Caco-2 (cell line): Measurements from ENCODE around the gene ARPP21. TPM values are rescaled to one million over a fixed set of nuclear protein-coding genes. Genes with fewer than 3 reads are reported as not detected.

Experiments
- BruUV-seq: library from RNA; stranded (reverse); fragments of 400-500 nt; replicated peaks from 2 replicates; lab custom pipeline; 2021; lab: Mats Ljungman, UMichigan
- CTCF ChIA-PET: fragments of 300-600 bp; sonication (Branson Sonifier 250); formaldehyde crosslinking; loops from one replicate; lab custom pipeline; 2022; ENCODE audit warnings: antibody characterized with exemption; lab: Charles Lee
- POLR2A ChIA-PET: fragments of 300-600 bp; sonication (Branson Sonifier 250); formaldehyde crosslinking; loops from one replicate; lab custom pipeline; 2022; ENCODE audit warnings: antibody characterized with exemption; lab: Charles Lee
- DNase-seq, 2 experiments: peaks; one replicate each; pipeline versions ENCODE4 v3.0.0 to v3.0.0-alpha.2; 2020 to 2022
- H3K27me3 ChIP-seq: replicated peaks from 2 replicates; pipeline ENCODE4 v1.6.0; 2011; ENCODE audit warnings: low read length; ENCODE audit not compliant: control insufficient read depth, insufficient read depth
- H3K36me3 ChIP-seq: 2 replicates; pipeline ENCODE4 v1.5.1; 2011; ENCODE audit warnings: low read length; ENCODE audit not compliant: control insufficient read depth, insufficient read depth
- H3K4me1 ChIP-seq: fragments of 250-450 bp; sonication (Bioruptor Pico); 2 replicates; pipeline ENCODE4 v1.5.1; 2020; ENCODE audit warnings: mild to moderate bottlenecking
- H3K4me3 ChIP-seq: 2 replicates; pipeline ENCODE4 v1.5.1; 2011; ENCODE audit warnings: low read depth, mild to moderate bottlenecking, control low read depth, low read length
- H3K9me3 ChIP-seq: fragments of 250-450 bp; sonication (Bioruptor Pico); 2 replicates; pipeline ENCODE4 v1.5.1; 2020; ENCODE audit warnings: mild to moderate bottlenecking, moderate library complexity
- H3K27ac Mint-ChIP-seq: one replicate; pipeline ENCODE4 v1.8.0; 2022; ENCODE audit warnings: mixed read lengths; ENCODE audit not compliant: unreplicated experiment
- H3K27me3 Mint-ChIP-seq: one replicate; pipeline ENCODE4 v1.8.0; 2022; ENCODE audit warnings: mixed read lengths; ENCODE audit not compliant: insufficient read depth, unreplicated experiment
- H3K36me3 Mint-ChIP-seq: one replicate; pipeline ENCODE4 v1.8.0; 2022; ENCODE audit warnings: mild to moderate bottlenecking, mixed read lengths; ENCODE audit not compliant: insufficient read depth, unreplicated experiment
- H3K4me1 Mint-ChIP-seq: one replicate; pipeline ENCODE4 v1.8.0; 2022; ENCODE audit warnings: low read depth, mixed read lengths; ENCODE audit not compliant: unreplicated experiment
- H3K4me3 Mint-ChIP-seq: one replicate; pipeline ENCODE4 v1.8.0; 2022; ENCODE audit warnings: mild to moderate bottlenecking, moderate library complexity, mixed read lengths; ENCODE audit not compliant: unreplicated experiment
- H3K9me3 Mint-ChIP-seq: one replicate; pipeline ENCODE4 v1.8.0; 2022; ENCODE audit warnings: mixed read lengths; ENCODE audit not compliant: unreplicated experiment
- CTCF ChIP-seq, 2 experiments: fragments of 200-600 bp in 1 of 2; IDR thresholded peaks; 1 replicate in 1 of 2; 2 replicates in 1 of 2; pipeline versions ENCODE4 v1.5.1 to v1.8.0; 2011 to 2022; ENCODE audit warnings: antibody characterized with exemption in 1 of 2, control low read depth in 1 of 2, inconsistent platforms in 1 of 2, low read depth in 1 of 2, low read length in 1 of 2, mild to moderate bottlenecking in 1 of 2, moderate library complexity in 1 of 2; ENCODE audit not compliant: insufficient read depth in 1 of 2, severe bottlenecking in 1 of 2, unreplicated experiment in 1 of 2
- intact Hi-C: fragments of 100-400 bp; cut with micrococcal nuclease; formaldehyde crosslinking; loops from one replicate; pipeline ENCODE4 v1.10.0; 2022; ENCODE audit not compliant: unreplicated experiment
- total RNA-seq: library from RNA; stranded (reverse); gene quantifications from 2 replicates; pipeline ENCODE4 v1.2.3, GENCODE V29; 2022

Gene ARPP21
- total RNA-seq, 1 experiment from 2014 or later = not detected

- no peaks in the 10 kb centered on the region for H3K9me3 ChIP-seq
- Mint-ChIP-seq H3K4me3 (no peak overlapping the region), H3K27ac (no peak overlapping the region), H3K9me3 (no peaks in the 10 kb centered on the region), H3K4me1 (no peaks in the 10 kb centered on the region), H3K27me3 (peaks cover 6% of the 10 kb centered on the region), H3K36me3 (no peaks in the 10 kb centered on the region)
- POLR2A ChIA-PET = no interaction called here
- no peaks in the 10 kb centered on the region; the same call in 1 of the 2 replicates for H3K27me3 ChIP-seq
- BruUV-seq = no TSS peak
- no peak for TF ChIP-seq CTCF (IDR thresholded peaks at IDR 0.05; ENCODE audit: insufficient read depth in 1 of 2, low read depth in 1 of 2, low read length in 1 of 2, severe bottlenecking in 1 of 2, unreplicated experiment in 1 of 2)
- no peak for DNase-seq
- no peaks in the 10 kb centered on the region for H3K4me1 ChIP-seq
- CTCF ChIA-PET = no interaction called here
- intact Hi-C loops = no loop called here
- no peak overlapping the region for H3K4me3 ChIP-seq
- H3K36me3 ChIP-seq = no peaks in the 10 kb centered on the region
These were observed 97.8 kb downstream of the ARPP21 start for GRCh38 chr3:35737080-35737479.

GRCh38 chr3:35737527-35737926, 98.2 kb downstream of the ARPP21 start:
- no TSS peak for BruUV-seq
- Histone ChIP-seq H3K27me3 (no peaks in the 10 kb centered on the region; the same call in 1 of the 2 replicates), H3K4me1 (no peaks in the 10 kb centered on the region), H3K9me3 (no peaks in the 10 kb centered on the region), H3K4me3 (no peak overlapping the region), H3K36me3 (no peaks in the 10 kb centered on the region)
- no peak for DNase-seq
- CTCF ChIA-PET = no interaction called here
- TF ChIP-seq CTCF (IDR thresholded peaks at IDR 0.05; ENCODE audit: insufficient read depth in 1 of 2, low read depth in 1 of 2, low read length in 1 of 2, severe bottlenecking in 1 of 2, unreplicated experiment in 1 of 2) = no peak
- POLR2A ChIA-PET = no interaction called here
- Mint-ChIP-seq H3K36me3 (no peaks in the 10 kb centered on the region), H3K4me1 (no peaks in the 10 kb centered on the region), H3K9me3 (no peaks in the 10 kb centered on the region), H3K27me3 (peaks cover 6% of the 10 kb centered on the region), H3K27ac (no peak overlapping the region), H3K4me3 (no peak overlapping the region)
- intact Hi-C loops = no loop called here

GRCh38 chr3:35737934-35738706, 98.8 kb downstream of the ARPP21 start:
- ChIA-PET CTCF (no interaction called here), POLR2A (no interaction called here)
- Histone ChIP-seq H3K9me3 (no peaks in the 10 kb centered on the region), H3K4me3 (no peak overlapping the region), H3K27me3 (no peaks in the 10 kb centered on the region; the same call in 1 of the 2 replicates), H3K4me1 (no peaks in the 10 kb centered on the region), H3K36me3 (no peaks in the 10 kb centered on the region)
- no TSS peak for BruUV-seq
- Mint-ChIP-seq H3K4me3 (no peak overlapping the region), H3K4me1 (no peaks in the 10 kb centered on the region), H3K27me3 (peaks cover 6% of the 10 kb centered on the region), H3K36me3 (no peaks in the 10 kb centered on the region), H3K9me3 (no peaks in the 10 kb centered on the region), H3K27ac (no peak overlapping the region)
- DNase-seq = no peak
- intact Hi-C loops = no loop called here
- no peak for TF ChIP-seq CTCF (IDR thresholded peaks at IDR 0.05; ENCODE audit: insufficient read depth in 1 of 2, low read depth in 1 of 2, low read length in 1 of 2, severe bottlenecking in 1 of 2, unreplicated experiment in 1 of 2)
